ENCODE data around the gene PCLO.

PCLO gene

DNA sequence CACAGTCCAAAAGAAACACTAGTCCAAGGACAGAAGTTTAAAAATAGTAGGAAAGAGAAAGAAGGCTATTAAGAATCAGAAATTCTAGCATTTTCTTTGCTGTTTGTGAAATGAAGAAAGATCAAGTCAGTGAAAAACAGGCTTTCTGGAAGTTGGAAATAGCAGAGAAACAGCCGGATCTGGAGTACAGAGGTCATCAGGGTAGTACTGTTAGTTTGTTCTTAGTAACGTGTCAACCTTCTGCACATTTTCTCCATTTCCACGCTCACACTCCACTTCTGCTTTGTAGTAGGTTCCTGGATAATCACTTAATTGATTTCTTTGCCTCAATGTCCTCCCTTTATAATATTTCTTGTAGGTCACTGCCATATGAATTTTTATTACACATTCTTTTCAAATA, 322.6 kb downstream of the PCLO start:
- no peak overlapping the region for H3K4me3 ChIP-seq (ENCODE audit: control insufficient read depth, low read depth, low read length)
- no peak for DNase-seq (ENCODE audit: low read depth)
- TF ChIP-seq, protein P1, sequence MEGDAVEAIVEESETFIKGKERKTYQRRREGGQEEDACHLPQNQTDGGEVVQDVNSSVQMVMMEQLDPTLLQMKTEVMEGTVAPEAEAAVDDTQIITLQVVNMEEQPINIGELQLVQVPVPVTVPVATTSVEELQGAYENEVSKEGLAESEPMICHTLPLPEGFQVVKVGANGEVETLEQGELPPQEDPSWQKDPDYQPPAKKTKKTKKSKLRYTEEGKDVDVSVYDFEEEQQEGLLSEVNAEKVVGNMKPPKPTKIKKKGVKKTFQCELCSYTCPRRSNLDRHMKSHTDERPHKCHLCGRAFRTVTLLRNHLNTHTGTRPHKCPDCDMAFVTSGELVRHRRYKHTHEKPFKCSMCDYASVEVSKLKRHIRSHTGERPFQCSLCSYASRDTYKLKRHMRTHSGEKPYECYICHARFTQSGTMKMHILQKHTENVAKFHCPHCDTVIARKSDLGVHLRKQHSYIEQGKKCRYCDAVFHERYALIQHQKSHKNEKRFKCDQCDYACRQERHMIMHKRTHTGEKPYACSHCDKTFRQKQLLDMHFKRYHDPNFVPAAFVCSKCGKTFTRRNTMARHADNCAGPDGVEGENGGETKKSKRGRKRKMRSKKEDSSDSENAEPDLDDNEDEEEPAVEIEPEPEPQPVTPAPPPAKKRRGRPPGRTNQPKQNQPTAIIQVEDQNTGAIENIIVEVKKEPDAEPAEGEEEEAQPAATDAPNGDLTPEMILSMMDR (IDR thresholded peaks at IDR 0.05; ENCODE audit: control insufficient read depth, insufficient read depth, low read depth, low read length, missing control alignments), result no peak

GRCh38 chr7:82839555-82839954, 323.1 kb downstream of the PCLO start:
- no peak for DNase-seq (ENCODE audit: low read depth)
- H3K4me3 ChIP-seq (ENCODE audit: control insufficient read depth, low read depth, low read length), result no peak overlapping the region
- TF ChIP-seq, protein P1 (IDR thresholded peaks at IDR 0.05; ENCODE audit: control insufficient read depth, insufficient read depth, low read depth, low read length, missing control alignments), result no peak

DNA sequence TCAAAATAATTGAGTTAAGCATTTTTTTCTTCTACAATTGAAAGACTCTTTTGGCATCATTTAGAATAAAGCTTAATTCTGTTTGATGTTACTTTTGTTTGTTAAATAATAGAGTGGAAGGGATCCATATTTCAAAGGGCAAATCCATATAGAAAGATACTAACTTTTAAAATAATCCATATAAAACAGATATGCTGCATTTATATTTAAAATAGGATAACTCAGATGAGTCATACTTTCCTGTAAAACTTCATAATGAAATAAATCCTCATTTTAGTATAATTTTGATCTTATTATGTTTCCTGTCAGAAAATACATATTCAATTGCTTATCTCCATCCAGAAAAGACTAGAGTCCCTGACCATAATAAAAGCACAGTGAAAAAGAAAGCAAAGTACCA, 323.6 kb downstream of the PCLO start:
- no peak overlapping the region for H3K4me3 ChIP-seq (ENCODE audit: control insufficient read depth, low read depth, low read length)

DNA sequence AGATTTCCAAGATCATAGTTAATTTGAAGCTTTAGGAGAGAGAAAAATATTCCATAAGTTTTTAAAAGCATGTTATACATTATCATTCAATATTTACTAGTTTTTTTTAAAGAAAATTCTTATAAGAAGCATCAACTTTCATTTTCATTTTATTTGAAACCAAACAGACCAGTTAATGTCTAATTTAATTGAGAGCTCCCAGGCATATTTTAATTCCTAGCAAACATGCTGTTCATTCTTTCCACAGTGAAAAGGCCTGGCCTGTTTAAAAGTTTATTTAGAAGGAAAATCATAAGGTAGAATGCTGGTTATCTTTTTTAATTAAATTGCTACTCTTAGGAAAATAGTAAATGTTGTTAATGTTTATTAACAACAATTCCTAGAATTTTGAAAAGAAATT, 324.4 kb downstream of the PCLO start:
- TF ChIP-seq, protein P1 (IDR thresholded peaks at IDR 0.05; ENCODE audit: control insufficient read depth, insufficient read depth, low read depth, low read length, missing control alignments), result no peak
- DNase-seq (ENCODE audit: low read depth), result no peak
- H3K4me3 ChIP-seq (ENCODE audit: control insufficient read depth, low read depth, low read length), result no peak overlapping the region

More for the DNA sequence above, 323.6 kb downstream of the PCLO start:
- DNase-seq (ENCODE audit: low read depth), result no peak
- TF ChIP-seq, protein P1 (IDR thresholded peaks at IDR 0.05; ENCODE audit: control insufficient read depth, insufficient read depth, low read depth, low read length, missing control alignments), result no peak

- TF ChIP-seq, protein P1 (IDR thresholded peaks at IDR 0.05; ENCODE audit: control insufficient read depth, insufficient read depth, low read depth, low read length, missing control alignments), result no peak
- H3K4me3 ChIP-seq (ENCODE audit: control insufficient read depth, low read depth, low read length), result no peak overlapping the region
- no peak for DNase-seq (ENCODE audit: low read depth)
Observed at GRCh38 chr7:82823073-82823472, 339.6 kb downstream of the PCLO start.

DNA sequence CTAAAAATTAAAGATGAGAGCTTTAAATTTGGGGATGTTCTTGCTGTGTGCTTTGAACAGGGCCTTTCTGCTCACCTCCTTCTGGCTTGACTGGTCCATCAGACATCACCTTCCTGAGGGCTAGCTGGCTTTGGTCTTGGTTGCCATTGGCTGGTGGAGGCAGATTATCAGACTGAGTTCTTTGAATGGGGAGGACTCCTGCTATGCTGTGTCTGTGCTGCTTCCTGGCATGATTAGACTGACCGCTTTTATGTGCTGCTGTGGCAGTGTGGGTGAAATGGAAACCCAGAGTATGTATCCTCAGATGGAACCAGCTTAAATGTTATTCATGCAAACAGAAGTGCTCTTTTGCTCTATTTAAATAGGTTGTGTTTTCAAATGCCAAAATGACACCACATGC, 341.6 kb downstream of the PCLO start:
- no peak overlapping the region for H3K4me3 ChIP-seq (ENCODE audit: control insufficient read depth, low read depth, low read length)
- no peak for DNase-seq (ENCODE audit: low read depth)
- TF ChIP-seq, protein P1 (IDR thresholded peaks at IDR 0.05; ENCODE audit: control insufficient read depth, insufficient read depth, low read depth, low read length, missing control alignments), result no peak

DNA sequence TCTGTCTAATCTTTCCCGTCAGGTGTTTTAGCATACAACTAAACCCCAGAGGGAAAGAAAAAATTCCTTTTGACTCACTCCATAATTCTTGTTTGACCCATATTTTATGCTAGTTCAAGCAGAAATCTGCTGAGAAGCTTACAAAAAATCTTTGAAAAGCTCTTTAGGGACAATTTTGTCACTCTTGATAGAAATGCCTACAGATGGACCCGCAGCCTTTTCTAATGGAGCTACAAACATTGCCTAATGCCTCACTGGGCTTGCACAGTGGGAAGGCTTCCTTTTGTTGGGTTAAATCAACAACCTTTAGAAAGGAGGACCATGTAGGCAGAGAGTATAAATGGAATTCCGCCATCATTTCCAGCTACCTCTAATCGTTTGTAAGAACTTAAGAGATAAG, 344.5 kb downstream of the PCLO start:
- no peak overlapping the region for H3K4me3 ChIP-seq (ENCODE audit: control insufficient read depth, low read depth, low read length)
- DNase-seq (ENCODE audit: low read depth), result no peak
- TF ChIP-seq, protein P1 (IDR thresholded peaks at IDR 0.05; ENCODE audit: control insufficient read depth, insufficient read depth, low read depth, low read length, missing control alignments), result no peak

Data from AG09309 (cell line).